ENCODE results near the gene PHACTR2.

Gene PHACTR2

DNA sequence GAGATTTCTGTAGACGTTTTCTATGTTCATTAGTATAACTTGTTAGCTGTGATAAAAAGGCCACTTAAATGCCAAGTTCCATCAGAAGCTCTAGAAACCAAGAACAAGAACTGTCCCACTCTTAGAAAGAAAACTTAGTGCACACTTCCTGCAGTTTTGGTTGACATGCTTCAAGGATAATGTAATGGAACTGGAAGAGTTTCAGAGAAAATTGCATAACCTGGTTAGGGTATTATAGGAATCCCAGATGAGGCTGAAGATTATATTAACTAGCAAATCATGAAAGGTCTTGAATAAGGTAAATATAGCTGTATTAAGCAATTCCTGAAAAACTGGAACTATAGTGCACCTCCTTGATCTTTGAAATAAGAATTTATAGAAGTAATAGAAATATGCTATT, 1.8 kb upstream of the PHACTR2 start:
- no peak for DNase-seq

DNA sequence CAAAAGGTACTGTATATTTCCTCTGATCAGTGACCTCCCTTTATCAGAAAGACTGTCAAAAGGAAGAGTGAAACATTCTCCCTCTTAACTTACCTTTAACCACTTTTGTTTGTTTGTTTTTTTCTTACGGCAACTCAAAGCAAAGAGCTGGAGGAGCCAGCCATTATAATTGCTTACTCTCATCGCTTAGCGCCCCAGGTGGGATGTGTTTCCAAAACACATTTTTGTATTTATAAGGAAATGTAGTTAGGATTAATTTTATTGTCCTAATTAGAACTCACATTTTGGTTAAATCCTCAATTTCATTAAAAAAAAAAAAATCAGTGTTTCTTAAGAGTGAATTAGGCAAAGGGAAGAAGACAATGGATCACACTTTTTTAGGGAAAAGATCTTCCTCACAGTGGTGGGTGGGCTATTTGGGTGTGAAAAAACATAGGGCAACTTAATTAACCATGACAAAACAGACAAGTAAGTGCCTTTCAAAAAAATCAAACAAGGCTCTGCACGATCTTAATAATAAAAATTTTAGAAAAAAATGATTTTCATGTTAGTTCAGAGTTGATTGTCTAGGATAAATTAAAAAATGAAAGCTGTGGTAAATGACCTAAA, 1.2 kb upstream of the PHACTR2 start:
- DNase-seq = no peak

DNA sequence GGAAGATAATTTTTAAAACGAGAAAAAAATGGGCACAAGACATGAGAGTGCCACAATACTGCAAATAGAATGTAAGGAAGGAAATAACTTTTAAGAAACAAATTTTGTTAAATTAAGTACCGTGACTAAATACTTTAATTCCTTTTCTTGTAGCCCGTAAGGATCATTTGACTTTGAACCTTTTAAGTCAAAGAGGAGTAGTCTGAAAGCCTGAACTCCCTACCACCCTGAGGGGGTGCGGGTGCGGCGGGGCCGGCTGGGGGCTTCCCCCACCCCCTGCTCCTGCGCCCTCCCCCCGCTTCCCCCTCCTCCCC, 231 bp upstream of the PHACTR2 start:
- DNase-seq = no peak

DNA sequence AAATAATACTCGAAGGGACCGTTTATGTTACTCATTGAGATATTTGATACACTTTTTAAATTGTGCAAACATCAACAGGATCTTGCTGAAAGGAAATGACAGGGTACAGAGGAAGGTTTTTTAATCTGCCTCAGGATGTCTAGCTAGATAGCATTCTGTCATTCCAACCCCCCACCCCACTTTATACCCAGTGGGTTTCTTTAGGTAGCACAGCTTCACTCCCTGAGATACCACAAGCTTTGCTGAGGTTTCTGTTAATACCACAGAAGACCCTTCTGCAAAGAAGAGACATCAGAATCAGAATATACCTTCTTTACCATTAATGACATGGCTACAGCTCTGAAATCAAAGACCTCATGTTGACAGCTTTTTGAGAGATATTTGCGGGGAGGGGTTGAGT, 1.3 kb downstream of the PHACTR2 start:
- DNase-seq = no peak

DNA sequence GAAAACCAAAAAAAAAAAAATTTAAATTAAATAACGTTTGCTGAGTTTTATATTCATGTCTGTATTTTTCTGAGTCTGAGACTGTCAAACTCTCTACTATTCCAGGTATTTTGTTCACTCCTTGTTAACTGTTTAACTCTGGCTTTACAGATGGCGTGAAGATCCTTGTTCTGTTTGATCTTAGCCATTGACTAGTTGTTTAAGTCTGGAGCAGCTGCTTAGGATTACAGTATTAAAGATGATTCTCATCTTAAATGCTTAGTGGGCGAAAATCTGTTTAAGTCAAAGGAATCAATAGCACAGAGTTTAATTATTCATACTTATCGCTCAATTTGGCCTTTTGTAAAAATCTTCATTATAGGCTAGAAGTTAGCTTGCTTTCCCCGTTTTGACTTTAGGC, 2.4 kb downstream of the PHACTR2 start:
- DNase-seq = no peak

DNA sequence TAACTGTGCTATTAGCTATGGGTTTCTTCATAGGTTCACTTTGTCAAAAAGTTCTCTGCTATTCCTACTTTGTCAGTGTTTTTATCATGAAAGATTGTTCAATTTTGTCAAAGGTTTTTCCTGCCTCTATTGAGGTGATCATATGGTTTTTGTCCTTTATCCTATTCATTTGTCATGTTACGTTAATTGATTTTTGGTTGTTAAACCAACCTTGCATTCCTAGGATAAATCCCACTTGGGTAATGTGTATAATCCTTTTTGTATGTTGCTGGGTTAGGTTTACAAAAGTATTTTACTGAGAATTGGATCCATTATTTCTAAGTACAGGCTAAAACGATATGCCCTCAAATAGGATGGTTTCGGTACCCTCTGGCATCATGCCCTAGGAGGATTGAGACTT, 5.0 kb downstream of the PHACTR2 start:
- no peak for DNase-seq

DNA sequence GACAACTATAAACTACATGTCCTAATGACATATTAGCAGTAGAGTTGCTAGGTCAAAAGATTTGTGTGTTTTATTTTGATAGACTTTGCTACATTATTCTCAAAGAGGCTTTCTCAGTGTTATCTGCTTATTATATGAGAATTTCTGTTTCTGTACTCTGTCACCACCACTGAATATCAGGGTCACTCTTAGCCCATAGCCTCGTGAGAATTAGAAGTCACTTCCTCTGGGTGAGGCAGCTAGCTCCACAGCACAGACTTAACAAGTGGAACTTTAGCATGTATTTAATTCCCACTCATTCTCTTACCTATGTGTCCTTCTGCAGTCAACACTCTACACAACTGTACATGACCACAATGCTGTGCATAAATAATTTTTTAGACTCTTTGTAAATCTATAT, 6.7 kb downstream of the PHACTR2 start:
- no peak for DNase-seq

DNA sequence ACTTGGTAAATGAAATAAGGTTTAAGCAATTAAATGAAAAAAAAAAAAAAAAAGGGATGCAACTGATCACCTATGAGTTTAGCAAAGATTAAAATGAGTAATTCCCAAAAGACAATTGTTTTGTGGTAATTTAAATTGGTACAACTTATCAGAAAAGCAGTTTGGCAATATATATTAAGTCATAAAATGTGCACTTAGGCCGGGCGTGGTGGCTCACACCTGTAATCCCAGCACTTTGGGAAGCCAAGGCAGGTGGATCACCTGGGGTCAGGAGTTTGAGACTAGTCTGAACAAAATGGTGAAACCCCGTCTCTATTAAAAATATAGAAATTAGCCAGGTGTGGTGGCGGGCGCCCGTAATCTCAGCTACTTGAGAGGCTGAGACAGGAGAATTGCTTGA, 7.9 kb downstream of the PHACTR2 start:
- DNase-seq = no peak

DNA sequence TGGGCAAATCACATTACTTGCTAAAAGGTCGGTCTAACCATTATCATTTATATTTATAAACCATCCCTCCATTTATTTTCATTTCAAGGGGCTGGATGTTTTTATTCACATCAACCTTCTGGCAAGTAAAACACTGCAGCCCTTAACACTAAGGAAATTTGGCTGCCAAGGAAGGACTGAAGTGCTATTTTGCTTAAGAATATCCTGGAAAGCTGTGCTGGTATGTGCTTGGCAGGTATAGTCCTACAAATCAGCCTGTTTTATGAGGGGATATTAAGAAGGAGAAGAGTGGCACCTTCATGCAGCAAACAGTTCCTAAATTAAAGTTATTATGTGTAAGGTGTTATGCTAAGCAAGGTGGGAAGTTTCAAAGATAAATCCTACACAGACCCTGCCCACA, 9.8 kb downstream of the PHACTR2 start:
- no peak for DNase-seq

DNA sequence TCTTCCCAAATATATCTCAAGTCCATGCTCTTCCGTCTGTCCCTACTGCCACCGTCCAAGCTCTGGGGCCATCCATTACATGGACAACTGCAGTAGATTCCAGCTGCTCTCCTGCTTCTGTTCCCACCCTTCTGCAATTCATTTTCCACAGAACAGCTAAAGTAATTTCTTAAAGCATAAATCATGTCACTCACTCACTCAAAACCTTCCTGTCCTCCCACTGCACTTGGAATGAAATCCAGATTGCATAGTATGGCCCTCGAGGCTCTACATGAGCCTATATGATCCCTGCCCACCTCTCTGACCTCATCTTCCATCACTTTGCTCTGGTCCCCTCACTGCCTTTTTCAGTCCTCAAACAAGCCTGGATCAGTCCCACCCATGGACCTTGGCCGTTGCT, 10.9 kb downstream of the PHACTR2 start:
- no peak for DNase-seq

DNA sequence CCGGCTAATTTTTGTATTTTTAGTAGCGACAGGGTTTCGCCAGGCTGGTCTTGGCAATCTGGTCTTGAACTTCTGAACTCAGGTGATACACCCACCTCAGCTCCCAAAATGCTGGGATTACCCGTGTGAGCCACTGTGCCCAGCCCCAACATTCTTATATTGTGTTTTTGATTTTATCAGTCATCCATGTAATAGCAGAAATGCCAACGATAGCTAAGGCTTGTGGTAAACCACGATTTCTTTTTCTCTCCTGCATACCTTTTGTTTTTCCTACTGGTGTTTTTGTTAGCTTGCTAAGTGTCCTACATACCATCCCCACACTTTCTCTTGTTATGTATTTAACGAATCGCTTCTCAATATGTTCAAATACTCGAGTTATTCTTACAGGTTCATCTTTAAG, 12.1 kb downstream of the PHACTR2 start:
- DNase-seq = no peak

DNA sequence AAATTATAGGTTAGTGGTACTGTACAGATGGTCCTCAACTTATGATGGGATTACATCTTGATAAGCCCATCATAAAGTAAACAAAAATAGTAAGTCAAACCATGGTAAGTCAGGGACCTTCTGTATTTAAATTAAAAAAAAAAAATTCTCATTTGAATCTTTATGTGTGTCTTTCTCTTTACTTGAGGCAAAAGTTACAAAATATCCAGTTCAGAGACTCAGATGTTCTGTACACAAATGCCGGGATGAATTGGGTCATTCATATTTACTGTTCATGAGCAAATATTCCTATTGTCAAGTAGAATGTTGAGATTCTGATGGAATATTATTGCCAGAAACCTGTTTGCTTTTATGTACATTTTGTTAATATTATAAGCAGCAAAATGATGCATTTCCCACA, 13.4 kb downstream of the PHACTR2 start:
- DNase-seq = no peak

DNA sequence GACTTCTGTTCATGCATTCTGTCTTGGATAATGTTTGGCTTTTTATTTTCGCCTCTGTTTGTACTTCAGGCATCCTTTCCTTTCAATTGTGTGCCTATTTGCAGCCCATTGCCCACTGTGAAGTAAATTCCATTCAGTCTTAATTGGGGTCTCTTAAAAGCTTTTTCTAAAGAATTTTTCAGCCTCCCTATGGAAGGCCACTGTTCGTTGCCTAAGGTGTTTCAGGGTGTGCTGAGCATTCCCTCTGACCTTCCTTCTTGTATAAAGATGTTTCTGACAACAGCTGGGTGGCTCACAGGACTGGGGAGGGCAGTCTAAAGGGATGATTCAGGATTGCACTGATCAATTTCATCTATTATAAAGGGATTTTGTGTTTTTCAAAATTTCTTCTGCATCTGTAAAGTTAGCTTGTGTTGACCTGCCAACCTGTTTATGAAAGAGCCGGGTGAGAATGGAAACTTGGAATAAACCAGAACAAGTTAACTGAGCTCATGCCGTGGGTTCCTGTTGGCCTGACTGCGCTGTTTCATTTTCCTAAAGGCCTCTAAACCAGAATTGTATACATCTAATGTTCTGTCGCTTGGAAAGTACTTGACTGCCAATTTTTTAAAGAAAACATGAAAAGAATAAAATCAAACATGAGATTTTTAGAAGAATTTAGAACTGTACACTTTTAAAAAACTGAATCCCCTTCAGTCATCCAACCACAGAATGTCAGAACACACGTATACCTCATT, 14.3 kb downstream of the PHACTR2 start:
- no peak for DNase-seq

DNA sequence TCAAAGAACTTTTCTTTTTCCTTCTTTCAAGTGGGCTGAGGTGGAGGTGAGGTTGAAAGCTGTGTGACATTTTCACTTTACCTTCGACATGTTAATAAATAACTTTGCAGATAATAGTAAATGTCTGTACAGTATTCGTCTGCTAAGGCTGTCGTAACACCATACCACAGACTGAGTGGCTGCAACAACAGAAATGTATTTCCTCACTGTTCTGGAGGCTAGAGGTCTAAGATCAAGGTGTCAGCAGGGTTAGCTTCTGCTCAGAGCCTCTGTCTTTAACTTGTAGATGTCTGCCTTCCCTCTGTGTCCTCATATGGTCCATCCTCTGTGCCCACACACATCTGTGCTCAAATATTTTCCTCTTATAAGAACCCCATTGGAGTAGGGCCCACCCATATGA, 14.9 kb downstream of the PHACTR2 start:
- DNase-seq = no peak

DNA sequence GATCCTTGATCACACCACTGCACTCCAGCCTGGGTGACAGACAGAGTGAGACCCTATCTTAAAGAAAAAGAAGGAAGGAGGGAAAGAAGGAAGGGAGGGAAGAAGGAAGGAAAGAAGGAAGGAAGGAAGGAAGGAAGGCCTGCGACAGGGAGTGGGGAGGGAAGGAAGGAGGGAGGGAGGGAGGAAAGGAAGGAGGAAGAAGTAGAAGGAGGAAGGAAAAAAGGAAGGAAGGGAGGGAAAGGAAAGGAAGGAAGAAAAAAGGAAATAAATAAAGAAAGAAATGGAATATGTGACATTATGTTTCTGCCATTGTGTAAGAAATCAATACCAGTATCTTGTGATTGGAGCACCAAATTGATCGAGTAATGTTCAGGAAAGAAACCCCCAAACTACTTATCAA, 16.2 kb downstream of the PHACTR2 start:
- DNase-seq = no peak

DNA sequence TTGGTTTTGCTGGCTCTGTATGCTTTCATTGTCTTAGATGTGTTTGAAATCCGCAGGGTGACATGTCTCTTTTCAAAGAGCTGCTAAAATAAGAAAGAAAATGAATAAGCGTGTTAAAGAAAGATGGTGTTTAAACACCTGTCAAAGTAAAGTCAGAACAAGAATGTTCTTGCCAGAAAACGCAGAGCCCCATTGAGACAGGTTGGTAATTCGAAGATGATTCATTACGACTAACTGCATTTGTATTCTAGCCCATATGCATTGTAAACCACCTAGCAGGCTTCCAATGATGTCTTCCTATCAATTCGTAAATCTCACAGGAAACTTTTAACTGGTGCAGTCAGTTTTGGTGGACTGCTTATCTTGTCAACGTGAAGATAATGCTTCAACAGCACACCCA, 16.8 kb downstream of the PHACTR2 start:
- no peak for DNase-seq

DNA sequence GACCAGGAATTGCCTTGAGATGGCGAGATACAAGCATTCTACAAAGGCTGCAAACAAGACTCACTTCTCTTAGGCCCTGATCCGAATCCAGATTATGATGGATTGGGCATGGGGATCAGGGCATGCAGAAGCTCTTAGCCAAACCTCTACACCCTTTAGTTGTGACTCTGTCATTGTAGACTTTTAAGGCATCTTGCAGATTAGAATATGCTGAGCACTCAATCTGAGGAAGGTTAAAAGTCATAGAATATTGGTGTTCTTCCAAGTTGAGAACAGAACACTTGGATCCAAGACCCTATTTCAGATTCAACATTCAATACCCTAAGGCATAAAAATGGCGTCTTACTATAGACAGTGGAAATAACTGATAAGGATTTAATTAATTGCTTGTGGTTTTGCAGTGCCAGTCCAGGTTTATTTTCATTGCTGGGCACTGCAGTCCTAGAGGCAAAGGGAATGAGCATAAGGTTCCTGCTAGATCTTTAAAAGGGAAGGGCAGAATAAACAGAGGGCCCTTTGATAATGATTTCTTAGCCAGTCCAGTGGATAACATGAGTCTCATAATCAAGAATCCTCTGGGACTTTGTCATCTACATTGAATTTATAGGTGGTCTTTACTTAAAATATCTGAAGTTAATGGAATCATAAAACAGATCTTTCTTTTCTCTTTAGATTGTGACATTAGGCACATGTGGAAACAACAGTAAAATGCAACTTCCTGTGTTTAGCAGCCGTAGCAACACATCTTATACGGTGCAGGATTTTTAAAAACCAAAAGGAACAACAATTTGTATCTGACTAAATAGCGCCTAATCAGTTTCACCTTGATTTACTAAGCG, 17.6 kb downstream of the PHACTR2 start:
- no peak for DNase-seq

DNA sequence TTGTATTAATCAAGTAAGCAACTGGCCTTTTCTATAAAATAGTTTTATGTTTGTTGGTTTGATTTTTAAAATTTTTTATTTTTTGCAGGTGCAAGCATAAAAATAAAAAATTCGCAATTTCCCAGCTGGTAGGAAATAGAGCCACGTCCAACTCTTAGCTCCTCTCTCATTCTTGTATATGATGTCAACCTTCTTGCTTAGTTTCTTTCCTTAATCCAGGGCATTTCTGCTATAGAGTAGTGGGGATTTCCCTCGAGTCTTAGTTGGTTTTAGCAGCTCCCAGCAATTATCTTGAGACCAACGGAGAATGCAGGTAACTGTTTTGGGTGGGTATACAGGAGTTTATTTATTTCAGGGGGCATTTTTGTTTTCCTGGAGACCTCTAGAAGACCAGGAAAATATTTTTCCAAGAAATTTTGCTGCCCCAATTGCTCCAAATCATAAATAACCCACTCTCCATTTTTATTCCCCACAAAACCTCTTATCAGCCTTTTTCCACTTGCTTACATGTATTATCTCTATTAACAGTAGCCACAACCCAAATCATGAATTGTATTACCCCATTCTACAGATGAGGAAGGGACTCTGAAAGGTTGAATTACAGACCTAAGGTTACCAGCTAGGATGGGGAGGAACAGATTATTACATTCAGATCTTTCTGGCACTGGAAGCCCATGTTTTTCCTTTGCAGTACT, 18.4 kb downstream of the PHACTR2 start:
- DNase-seq = no peak

DNA sequence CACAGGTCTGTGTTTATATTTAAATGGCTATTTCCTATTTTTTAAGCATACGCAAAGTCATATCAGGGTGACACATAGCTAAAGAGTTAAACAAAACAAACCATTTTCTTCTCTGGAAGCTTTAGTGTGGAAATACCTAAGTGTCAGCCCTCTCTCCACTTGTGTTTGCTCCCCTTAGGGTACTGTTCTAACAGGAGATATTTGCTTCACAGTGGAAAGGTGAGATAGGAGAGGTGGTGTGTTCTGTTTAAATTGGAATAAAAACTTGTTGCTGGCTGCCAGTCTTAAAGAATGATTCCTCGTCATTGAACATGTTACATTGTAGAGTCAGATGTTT, 18.9 kb downstream of the PHACTR2 start:
- no peak for DNase-seq

DNA sequence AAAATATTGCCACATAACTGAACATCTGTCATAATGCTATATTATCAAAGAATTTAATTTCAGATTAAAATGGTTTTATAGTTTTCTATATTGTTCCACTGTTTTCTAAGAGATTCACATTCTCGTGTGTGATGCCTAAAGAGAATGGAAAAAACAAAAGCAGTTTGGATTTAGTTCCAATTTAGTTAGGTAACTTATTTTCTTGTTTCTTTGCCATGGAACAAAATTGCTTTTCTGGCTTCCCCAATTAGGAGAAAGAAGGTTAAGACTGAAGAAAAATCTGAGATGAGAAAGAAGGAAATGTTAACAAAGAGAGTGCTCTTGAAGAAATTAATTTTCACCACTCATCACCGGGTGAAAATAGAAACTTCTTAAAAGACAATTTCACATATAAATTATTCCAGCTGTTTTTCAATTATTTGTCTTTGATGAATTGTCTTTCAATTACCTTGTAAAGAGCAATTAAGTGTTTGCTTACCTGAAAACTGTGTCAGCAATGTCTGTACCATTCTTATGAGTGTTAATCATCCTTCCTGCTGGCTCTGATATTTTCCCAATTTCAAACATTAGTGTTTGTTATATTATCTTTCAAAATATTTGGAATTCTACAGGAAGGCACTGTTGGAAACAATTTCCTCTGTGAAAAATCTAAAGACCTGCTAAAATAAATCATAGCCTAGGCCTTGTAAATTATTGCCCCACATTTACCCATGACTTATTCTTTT, 19.5 kb downstream of the PHACTR2 start:
- DNase-seq = no peak

DNA sequence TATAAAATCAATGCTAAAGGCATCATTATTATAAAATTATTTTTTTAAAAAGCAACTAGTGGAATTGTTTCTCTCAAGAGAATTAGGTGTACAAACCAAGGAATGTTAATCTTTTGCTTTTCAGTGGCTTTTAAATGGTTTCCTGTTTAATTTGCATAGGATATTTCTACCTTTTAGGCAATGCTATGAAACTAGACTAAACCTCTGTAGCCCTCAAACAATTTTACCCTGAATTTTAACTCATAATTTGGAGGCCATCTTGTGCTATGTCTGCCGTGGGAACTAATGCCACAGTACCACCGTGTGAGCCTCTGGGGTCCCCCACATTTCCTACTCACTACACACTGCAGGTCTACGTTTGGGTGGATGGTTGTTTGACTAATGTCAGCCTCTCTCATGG, 20.6 kb downstream of the PHACTR2 start:
- DNase-seq = no peak

DNA sequence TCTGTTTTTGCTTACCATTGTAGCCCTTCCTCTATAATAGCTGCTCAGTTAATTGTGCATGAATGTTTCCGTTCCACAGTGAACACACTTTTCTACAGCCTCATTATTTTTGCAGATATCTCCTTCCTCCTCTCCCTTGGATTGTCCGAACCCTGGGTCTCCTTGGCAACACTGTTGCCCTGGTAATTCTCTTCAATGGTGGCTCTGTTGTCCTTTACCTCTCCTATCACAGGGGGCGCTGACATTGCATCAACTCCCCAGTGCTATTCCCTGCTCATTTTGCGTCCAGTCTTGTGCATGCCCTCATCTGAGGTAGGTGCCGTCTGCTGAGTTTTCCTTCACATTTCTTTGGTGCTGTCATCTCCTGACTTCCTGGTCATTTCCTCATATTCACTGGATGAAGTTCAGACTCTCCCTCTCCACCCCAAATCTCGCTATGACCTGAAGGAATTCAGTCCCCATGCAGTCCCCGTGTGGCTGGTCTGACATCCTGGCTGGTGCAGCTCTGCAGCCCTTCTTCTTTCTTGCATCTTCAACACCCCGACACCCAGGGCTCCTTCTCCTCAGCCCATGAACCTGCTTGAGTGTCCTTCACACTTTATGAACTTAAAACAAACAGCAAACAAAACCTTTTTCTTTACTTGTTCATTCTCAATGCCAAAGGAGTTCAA, 21.1 kb downstream of the PHACTR2 start:
- DNase-seq = no peak

DNA sequence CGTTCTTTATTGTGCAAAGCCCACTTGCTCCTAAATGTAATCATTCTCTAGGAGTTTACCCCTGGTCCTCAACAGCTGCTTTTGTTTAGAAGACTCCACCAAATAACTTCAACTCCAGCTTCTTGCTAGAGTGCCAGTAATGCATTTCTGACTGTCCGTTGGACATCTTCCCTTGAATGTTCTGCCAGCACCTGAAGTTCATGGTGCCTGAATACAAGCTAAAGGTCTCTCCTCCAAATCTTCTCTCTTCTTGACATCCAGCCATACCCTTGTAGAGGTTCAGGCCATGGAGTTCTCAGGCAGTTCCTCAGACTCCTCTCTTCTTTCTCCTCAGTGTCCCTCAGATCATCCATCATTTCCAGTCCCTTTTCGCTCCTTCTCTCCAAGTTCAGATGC, 21.7 kb downstream of the PHACTR2 start:
- DNase-seq = no peak

All from left hindlimb (tissue), 1 donor.